NCI-H2227 (cell line): Measurements from ENCODE around the gene SPEM1.
A peak's percentile ranks its signal among the peaks of the same experiment; 100 is the strongest.

ENCODE experiments used
- DNase-seq: peaks from one replicate; lab custom pipeline; 2025; ENCODE audit not compliant: unreplicated experiment; lab: John Stamatoyannopoulos, UW

The SPEM1 gene

GRCh38 chr17:7417056-7417655 is 3.0 kb upstream of the SPEM1 start:
- DNase-seq, result no peak

- no peak for DNase-seq
These were observed 1.5 kb upstream of the SPEM1 start for GRCh38 chr17:7418472-7419152.

- no peak for DNase-seq
These were observed 1.1 kb downstream of the SPEM1 start for GRCh38 chr17:7421186-7421585.

- DNase-seq, result no peak
These were observed 3.6 kb downstream of the SPEM1 start for GRCh38 chr17:7423679-7424078.

GRCh38 chr17:7425316-7425715 is 5.2 kb downstream of the SPEM1 start, which contains the start of gene SPEM2:
Gene SPEM2 (plus strand): TSS chr17:7425616. CDS start chr17:7425689, 73 bp downstream.
- DNase-seq, result no peak

GRCh38 chr17:7425756-7426155 is 5.6 kb downstream of the SPEM1 start:
- no peak for DNase-seq

- no peak for DNase-seq
These were observed 6.2 kb downstream of the SPEM1 start for GRCh38 chr17:7426203-7426863.

GRCh38 chr17:7426896-7427489 is 6.9 kb downstream of the SPEM1 start:
- DNase-seq, result no peak

- no peak for DNase-seq
These were observed 7.4 kb downstream of the SPEM1 start for GRCh38 chr17:7427549-7427948.

GRCh38 chr17:7428557-7428956 is 8.4 kb downstream of the SPEM1 start, which contains the start of gene SPEM3:
Gene SPEM3 (plus strand): TSS chr17:7428857. CDS start chr17:7428903, 46 bp downstream.
- no peak for DNase-seq

GRCh38 chr17:7429722-7430121 is 9.6 kb downstream of the SPEM1 start:
- DNase-seq, result no peak

- no peak for DNase-seq
These were observed 11.1 kb downstream of the SPEM1 start for GRCh38 chr17:7431231-7431630.

GRCh38 chr17:7432296-7432695 is 12.2 kb downstream of the SPEM1 start:
- no peak for DNase-seq

GRCh38 chr17:7435676-7436555 is 15.8 kb downstream of the SPEM1 start:
- DNase-seq, result no peak

GRCh38 chr17:7436556-7437368 is 16.6 kb downstream of the SPEM1 start:
- DNase-seq, result peak; percentile 81

GRCh38 chr17:7437369-7437863 is 17.3 kb downstream of the SPEM1 start:
- DNase-seq, result peak; percentile 44

GRCh38 chr17:7437950-7438614 is 18.0 kb downstream of the SPEM1 start:
- peak; percentile 72 for DNase-seq

GRCh38 chr17:7438656-7439460 is 18.7 kb downstream of the SPEM1 start:
- no peak for DNase-seq
